Activated CD8-positive, alpha-beta memory T cell treated with anti-CD3 and anti-CD28 coated beads, Interleukin-2, amount 50 U/mL, for 1 hour (primary cell): ENCODE data around the gene CDC34.

ENCODE experiments used
- DNase-seq: peaks from one replicate; pipeline ENCODE4 v3.0.0-alpha.2; 2020; ENCODE audit errors: extremely low read depth

CDC34 gene, protein sequence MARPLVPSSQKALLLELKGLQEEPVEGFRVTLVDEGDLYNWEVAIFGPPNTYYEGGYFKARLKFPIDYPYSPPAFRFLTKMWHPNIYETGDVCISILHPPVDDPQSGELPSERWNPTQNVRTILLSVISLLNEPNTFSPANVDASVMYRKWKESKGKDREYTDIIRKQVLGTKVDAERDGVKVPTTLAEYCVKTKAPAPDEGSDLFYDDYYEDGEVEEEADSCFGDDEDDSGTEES

DNA sequence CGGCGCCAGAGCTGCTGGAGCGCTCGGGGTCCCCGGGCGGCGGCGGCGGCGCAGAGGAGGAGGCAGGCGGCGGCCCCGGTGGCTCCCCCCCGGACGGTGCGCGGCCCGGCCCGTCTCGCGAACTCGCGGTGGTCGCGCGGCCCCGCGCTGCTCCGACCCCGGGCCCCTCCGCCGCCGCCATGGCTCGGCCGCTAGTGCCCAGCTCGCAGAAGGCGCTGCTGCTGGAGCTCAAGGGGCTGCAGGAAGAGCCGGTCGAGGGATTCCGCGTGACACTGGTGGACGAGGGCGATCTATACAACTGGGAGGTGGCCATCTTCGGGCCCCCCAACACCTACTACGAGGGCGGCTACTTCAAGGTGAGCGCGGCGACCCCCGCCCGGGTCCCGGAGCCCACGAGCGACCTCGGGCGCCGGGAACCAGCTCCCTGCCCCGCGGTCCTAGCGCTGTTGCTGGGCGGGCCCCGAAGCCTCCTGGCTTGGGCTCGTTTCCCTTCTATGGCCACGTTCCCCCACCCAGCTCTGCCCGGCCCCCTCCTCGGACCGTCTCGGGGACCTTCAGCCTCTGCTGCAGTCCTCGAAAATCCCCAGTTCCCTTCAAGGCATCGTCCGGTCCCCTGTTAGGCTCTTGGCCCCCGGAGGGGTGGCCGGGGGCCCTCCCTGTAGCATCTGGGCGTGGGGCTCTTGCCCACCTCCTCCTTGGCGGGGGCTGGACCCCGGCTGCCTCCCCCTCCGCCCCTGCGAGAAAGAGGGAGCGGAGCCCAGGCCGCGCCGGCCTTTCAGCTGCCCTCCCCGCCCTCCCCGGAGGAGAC lies at the start of gene CDC34:
Gene CDC34 (plus strand): TSS at position 8 of the 808 bp plus-strand sequence. CDS start 172 bp downstream, at position 180.
- no peak for DNase-seq

DNA sequence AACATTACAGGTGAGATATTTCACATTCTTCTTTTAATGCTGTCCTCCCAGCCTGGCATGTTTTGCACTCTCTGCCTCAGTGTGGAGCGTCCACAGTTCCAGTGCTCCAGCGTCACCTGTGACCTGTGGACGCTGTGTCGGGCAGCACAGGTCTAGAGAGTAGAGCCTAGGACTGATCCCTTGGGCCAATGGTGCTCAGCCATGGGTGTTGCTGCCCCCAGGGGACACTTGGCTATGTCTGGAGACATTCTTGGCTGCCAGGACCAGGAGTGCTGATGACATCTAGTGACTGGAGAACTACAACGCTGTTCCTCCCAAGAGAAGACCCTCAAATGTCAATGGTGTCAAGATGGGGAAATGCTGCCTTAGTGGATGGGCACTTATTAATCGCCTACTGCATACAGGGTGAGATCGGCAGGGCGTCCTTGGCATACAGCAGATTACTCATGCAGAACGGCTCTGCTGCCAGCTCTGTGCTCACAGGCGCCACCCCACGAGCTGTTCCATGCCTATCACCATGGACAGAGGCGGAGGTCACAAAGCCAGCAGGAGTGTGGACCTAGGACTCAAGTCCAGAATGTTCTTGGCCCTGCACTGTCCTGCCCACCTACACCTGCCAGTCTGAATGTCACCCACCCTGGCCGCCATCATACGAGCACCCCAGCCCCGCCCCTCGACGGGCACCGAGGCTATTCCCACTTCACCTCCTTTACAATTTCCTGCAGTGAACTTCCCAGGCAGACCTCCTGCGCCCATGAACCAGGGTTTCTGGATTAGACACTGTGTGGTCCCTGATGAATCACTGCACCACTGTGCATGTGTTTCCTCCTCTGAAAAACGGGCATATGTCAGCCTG lies 49.1 kb upstream of the CDC34 start:
- DNase-seq = no peak

DNA sequence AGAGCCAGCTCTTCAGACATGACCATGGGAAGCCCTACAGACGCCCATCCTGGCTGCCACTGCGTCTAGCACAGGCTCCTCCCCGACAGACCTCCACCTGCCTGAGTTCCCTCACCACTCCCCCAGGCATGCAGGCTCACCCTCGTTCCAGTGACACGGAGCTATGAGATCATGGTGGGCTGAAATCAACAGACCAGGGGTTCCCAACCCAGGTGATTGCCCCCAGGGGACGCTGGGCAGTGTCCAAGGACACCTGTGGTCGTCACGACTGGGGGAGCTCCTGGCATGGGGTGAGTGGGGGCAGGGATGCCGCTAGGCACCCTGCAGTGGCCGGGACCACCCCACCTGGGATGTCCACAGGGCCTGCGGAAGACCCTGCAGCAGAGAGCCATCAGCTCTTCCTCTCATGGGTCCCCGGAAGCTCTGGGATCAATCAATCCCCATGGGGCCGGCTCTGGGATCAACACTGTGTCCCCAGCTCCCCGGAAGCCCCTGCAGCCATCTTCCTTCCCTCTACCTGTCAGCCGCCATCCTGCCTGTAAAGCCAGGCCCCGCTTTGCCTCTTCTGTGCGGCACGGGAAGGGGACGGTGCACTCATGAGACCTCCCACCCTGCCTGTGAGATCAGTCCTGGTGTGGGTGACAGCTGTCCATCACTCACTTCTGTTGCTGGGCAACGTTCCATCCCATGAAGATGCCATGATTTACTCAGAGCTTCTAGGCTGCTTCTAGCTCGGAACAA lies 48.1 kb upstream of the CDC34 start:
- DNase-seq = no peak

- no peak for DNase-seq
Observed at GRCh38 chr19:484494-484893, 47.1 kb upstream of the CDC34 start.

DNA sequence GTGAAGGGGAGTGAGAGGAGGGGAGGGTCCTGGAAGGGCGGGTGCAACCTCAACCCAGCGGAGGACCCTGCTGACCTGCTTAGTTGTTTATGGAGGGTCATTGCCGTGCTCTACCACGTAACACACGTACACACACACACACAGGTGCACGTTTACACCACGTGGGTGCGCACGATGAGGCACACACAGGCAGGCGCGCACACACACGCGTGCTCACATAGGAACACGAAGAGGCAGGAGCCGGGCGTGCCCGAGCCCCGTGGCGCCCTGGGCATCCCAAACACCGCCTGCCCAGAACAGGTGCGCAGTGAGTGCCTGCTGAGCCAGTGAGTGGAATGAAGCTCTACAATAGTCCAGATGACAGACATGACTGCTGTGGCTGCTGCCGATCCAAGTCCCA lies 46.5 kb upstream of the CDC34 start:
- no peak for DNase-seq

DNA sequence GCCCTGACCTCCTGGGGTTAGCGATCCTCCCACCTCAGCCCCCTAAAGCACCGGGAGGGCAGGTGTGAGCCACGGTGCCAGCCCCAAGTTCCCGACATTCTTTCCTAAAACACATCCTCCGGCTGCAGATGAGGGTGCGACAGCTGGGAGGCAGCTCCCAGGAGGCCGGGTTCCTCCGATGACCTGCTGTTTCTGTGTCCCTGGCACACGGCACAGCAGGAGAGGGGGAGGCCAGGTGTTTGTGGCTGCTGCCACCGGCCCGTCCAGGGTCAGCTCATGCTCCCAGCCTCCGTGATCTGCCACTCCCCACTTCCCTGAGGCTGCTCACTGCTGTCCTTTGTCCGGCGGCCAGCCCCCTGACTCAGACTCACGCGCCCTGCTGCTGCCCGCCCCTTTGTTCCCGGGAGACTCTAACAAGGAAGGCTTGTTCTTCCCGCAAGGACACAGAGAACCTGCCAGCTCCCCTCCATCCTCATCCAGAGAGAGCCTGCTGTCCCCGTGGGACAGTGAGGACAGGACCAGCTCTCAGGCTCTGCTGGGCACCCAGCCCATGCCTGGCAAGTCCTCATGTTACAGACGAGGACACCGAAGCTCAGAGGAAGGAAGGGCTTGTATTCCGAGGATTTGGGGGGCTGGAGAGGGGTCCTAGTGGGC lies 45.9 kb upstream of the CDC34 start:
- no peak for DNase-seq

- DNase-seq = peak; percentile 70
Observed at GRCh38 chr19:488505-489417, 42.8 kb upstream of the CDC34 start.

GRCh38 chr19:489418-490196 lies 42.0 kb upstream of the CDC34 start:
- no peak for DNase-seq

GRCh38 chr19:491146-491741 lies 40.3 kb upstream of the CDC34 start:
- no peak for DNase-seq

- DNase-seq = no peak
Observed at GRCh38 chr19:492091-492531, 39.4 kb upstream of the CDC34 start.

DNA sequence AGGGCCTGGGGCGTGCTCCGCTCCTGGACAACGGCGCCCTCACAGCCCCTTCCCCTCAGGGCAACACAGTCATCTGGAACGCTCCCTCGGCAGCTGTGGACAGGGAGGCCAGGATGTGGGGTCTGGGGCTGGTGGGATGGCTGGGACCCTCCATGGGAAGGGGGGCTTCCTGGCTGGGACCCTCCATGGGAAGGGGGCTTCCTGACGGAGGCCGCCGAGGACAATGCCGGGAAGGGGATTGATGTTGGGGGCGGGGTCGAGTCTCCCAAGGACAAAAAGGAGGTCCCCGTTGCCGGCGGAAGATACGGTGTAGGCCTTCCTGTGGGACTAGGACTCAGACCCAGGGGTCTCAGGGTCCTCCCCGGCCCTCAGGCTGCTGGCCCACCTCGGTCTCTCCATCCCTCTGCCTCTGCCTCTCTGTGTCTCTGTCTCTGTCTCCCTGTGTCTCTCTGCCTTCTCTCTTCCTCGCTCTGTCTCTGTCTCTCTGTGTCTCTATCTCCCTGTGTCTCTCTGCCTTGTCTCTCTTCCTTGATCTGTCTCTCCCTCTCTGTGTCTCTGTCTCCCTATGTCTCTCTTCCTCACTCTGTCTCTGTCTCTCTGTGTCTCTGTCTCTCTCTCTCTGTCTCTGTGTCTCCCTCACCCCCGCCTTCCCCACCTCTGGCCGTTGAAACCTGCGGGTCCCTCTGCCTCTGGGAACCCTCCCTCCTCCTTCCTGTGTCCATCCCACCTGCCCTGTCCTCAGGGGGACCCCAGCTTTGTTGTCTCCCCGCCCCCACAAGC lies 38.0 kb upstream of the CDC34 start:
- no peak for DNase-seq

DNA sequence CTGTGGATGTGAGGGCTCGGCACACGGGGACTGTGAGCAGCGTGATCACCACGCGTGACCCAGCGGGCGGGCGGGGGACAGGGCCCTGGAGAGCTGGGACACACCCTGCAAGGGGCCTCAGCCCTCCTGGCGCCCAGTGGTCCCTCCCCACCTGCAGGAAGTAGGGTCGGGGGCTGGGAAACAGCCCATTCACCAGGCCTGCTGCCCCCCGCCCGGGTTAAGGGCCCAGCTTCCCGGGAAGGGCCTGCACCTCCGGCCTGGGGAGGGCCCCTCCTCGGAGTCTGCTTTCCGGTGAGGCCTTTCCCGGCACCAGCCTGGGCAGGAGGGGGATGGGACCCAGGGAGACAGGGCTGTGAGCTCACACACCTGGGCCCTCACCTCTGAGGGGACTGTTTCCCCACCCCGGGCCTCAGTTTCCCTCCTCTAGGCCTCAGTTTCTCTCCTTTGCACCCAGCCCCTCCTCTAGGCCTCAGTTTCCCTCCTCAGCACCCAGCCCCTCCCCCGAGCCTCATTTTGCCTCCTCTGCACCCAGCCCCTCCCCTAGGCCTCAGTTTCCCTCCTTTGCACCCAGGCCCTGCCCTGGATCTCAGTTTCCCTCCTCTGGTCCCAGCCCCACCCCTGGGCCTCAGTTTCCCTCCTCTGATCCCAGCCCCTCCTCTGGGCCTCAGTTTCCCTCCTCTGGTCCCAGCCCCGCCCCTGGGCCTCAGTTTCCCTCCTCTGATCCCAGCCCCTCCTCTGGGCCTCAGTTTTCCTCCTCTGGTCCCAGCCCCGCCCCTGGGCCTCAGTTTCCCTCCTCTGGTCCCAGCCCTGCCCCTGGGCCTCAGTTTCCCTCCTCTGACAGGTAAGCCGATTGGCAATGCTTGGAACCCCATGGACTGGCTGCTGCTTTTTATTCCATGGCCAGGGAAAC lies 37.1 kb upstream of the CDC34 start:
- no peak for DNase-seq

- DNase-seq = no peak
Observed at GRCh38 chr19:495081-495401, 36.5 kb upstream of the CDC34 start.

DNA sequence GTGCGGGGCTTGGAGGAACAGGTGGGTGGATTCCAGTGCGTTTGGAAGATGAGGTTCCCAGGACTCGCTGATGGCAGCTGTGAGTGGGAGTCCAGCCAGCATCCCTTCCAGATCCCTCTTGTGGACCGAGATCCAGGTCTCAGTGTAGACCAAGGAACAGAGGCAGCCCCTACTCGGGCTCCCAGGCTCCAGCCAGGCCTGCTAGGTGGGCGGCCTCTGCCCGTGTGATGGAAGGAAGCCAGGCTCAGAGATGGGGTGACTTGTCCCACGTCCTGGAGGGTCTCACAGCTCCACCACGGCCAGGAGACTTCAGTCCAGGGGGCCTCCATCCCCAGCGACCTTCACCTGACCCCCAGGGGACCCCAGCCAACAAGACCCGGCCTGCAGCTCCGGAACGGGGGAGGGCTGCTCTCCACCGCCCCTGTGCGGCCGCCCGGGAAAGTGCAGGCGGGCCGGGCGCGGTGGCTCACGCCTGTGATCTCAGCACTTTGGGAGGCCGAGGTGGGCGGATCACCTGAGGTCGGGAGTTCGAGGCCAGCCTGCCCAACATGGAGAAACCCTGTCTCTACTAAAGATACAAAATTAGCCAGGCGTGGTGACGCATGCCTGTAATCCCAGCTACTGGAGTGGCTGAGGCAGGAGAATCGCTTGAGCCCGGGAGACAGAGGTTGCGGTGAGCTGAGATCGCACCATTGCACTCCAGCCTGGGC lies 36.0 kb upstream of the CDC34 start:
- no peak for DNase-seq

- no peak for DNase-seq
Observed at GRCh38 chr19:496112-496665, 35.4 kb upstream of the CDC34 start, which contains the start of gene MADCAM1. TSS of gene MADCAM1 (plus strand) at chr19:496486. CDS start at chr19:496500, 14 bp downstream.

DNA sequence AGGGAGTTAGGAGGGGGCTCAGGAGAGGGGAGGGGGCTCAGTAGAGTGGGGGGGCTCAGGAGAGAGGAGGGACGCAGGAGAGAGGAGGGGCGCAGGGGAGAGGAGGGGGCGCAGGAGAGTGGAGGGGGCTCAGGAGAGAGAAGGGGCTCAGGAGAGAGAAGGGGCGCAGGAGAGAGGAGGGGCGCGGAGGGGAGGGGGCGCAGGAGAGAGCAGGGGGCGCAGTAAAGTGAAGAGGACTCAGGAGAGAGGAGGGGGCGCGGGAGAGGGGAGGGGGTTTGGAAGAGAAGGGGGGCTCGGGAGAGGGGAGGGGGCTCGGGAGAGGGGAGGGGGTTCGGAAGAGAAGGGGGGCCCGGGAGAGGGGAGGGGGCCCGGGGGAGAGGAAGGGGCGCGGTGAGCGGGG lies 34.6 kb upstream of the CDC34 start:
- DNase-seq = no peak
